NCI-H524 treated with DMSO at 0.1 percent for 48 hours (cell line): Measurements from ENCODE around the gene ATXN1.
"Not testable (repeated sequence)": the region's sequence is repeated elsewhere in the genome, so short reads cannot be mapped to it uniquely, and the experiment has no call there.

Experiments used
- DNase-seq: peaks from one replicate; lab custom pipeline; 2025; lab: John Stamatoyannopoulos, UW

Gene ATXN1

DNA sequence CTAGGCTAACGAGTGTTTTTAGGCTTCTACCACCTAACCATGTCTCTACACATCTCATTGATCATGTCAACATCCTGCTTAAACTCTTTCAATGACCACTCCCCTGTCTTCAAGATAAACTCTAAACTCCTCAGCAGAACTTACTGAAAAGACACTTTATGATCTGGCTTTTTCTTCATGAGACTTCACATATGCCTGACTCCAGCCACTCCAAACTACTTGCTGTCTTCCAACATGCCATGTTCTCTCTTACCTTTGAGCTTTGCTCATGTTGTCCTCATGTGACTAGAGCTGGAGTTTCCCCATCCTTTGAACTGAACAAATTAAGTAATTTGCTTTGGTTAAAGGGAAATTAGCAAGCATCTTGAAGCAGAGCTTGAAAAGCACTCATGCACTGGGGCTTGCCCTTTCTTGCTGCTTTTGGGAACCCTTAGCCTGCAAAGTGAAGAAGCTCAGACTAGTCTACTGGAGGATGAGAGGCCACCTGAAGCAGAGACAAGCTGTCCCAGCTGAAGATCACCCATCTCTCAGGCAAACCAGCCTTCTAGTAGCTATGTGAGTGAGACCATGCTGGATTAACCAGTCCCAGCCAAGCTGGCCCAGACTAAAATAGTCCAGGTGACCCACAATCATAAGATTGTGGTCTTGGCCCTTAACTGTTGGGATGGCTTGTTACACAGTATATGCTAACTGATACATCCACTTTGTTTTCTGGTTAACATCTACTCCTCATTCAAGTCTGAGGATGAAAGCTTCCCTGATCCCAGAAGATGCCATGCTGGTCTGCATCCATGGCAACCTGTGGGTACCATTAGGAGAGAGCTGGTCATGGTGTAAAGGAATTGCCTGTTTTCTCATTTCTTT, 287.1 kb downstream of the ATXN1 start:
- no peak for DNase-seq

DNA sequence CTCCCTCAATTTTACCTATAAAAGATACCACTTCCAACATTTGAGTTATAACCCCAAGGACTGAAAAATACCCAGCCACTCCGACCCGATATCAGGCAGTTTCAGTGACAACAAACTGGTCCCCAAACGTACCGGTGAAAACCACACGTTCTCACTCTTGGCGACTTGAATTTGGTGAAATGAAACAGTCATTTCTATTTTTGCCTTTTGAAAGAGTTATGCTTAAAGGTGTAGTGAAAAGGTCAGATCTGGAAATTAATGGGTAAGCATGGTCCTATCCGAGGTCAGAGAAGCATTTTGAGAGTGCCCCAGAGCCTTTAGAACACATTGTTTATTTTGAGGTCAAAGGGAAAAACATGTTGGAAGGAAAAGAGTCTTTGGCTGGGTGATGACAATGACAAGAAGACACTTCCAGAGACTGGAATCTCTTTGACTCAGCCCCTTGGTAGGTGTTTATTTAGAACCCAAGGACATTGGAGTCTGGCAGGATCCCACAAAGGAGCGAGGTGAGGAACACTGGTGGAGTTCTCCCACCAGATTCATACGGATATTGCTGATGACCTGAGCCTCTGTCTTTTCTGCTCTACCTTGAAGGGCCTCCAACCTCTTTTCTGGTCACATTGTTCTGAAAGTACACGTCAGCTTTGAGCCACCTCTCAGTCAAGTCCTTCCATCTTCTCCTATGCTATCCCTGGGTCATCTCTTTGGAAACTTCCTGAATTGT, 287.9 kb downstream of the ATXN1 start:
- no peak for DNase-seq

DNA sequence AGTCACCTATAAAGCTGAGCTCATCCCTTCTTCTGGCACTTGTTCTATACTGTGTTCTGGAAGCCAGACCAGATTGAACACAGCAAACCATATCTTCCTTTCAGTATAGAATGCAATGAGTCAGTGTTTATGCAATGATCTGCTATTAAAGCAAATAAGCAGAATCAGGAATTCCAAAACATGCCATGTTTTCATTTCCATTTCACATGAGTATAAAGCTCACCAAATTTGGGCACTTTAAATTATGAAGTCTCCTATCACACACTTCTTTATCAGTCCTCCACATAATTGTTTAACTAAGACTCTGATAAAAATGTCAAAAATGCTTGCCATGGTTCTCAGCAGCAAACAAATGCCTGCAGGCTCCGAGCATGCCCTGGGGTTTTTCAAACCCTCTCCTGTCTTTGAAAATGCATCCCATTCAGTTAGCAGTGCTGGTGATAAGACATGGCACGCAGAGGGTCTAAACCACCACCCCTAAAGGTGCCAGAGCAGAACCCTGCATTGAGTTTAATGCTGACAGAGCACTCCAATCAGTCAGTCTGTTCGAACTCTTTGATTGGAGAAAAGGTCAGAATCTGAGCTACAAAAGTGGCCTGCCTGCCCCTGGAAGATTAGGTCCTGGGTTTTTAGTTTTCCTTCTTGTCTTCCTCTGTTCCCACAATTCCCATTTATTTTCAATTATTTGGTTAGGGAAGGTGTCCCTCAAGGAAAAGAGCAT, 288.8 kb downstream of the ATXN1 start:
- no peak for DNase-seq

DNA sequence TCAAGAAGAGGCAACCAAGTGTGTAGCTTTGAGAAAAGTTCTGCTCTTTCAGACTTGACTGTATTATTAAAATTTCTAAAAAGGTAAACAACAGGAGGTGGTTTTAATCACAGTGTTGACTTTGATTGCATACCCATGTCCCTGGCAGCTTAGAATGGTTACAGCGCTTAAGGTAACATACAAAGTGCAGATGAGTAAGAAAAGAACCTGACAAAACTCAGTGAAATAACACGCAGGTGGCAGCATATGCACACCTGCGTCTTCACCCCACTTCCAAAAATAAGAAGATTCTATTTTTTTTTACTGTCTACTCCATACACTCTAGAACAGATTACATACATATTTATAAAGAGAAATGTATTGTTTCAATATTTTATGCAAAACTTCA, 289.4 kb downstream of the ATXN1 start:
- no peak for DNase-seq

DNA sequence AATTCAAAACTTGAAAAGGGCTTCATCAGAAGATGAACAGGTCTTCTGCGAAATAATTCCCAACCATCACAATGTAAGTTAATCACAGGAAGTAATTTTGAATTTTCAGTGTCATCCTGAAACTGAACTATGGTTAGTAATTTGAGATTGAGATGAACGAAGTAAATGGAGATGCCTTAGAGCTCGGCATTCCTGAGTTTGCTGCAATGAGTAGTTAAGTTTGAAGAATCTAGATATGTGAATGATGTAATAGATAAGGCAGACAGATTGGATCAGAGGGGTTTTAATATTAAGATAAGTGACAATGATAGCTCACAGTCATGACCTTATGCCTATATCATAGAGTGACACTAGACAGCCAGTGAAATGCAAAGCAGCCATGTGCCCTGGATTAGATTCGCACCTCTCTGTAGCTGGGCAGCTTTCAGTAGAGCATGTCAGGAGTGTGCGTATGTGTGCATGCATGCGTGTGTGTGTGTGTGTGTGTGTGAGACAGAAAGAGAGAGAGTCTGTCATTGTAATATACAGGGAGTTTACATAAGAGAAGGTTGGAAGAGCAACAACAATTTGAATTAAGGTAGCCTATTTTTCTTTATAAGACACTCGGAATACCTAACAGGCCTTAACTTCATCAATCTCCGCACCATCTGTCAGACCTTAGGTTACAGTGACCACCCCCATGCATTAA, 289.9 kb downstream of the ATXN1 start:
- DNase-seq: peak; percentile 60

DNA sequence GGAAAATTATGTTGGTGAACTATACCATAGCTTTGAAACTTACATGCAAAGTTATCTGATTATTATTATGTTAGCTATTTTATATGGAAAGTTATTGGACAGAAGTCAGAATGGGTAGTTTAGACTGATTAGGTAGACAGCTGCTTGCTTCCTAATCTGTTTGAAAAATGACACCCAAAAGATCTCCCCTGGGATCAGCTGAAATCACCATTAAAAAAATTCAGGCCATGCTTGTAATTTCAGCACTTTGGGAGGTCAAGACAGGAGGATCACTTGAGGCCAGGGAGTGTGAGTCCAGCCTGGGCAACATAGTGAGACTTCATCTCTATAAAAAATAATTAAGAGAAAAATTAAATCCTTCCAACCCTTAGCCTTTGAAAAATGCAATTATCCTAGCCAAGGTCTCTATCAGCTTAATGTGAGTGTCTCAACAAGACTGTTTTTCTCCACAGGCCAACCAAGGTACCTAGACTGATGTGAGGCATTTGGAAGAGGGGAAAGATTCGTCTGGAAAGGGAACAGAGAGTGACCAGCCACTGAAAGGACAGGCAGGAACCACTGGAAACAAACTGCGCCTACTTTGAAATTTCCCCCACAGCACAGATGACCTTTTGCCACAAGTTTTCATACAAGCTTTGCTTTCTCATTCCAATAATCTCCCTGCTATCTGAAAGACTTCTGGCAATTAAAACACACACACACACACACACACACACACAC, 290.6 kb downstream of the ATXN1 start:
- peak; percentile 49 for DNase-seq

DNA sequence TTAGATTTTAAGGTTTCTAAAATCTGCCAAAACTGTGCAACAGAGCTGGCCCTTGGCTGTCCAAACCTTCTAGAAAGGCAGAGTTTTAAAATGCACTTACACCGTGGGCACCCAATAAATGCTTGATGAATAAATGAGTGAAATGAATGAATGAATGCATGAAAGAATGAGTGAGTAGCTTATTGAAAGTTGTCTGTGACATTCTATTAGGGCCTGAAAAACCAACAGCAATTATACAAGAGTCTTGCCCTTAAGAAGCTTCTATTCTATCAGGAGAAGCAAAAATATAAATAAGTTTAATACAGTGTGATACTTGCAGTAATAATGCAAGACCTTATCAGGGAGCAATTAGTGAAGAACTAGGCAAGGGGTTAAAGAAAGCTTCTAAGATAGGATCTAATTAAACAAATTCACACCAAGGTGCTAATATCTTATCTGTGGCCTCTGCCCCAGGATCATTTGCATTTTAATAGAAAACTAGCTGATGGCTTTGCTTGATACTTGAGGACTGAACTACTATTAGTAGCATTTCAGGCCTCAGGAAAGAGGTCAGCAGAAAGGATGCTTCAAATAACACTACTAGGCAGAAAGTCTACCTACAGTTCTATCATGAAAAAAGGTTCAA, 292.2 kb downstream of the ATXN1 start:
- no peak for DNase-seq

DNA sequence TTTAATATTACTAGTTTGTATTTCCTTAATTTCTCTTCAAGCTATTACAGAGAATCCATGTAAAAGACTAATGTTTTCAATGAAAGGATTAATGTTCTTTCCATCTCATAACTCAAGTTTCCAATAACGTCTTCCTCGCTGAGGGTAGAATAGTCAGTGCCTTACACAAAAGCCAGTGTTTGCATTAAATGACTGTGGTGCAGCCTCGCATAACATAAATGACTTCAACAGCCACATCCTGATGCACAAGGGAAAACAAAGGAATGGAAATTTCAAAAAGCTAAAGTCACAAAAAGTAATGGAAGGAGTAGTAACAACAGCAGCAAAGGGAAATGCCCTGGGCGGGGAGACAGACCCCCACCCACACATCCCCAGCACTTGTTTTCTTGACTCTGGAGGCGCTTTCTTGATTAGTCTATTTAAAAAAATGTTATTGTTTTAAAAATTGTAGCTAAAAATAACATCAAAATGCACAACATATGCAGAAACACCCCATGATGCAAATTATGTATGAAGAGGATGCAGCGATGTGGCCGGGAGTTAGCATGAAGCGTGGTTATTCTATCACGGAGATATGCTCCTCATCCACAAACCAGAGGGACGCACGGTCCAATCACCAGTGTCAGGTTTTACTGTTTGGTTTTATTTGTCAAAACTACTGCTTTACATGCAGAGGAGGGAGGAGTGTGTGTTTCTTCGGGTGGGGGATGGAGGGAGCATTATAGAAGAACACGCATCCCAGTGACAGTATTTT, 294.3 kb downstream of the ATXN1 start:
- DNase-seq: no peak

DNA sequence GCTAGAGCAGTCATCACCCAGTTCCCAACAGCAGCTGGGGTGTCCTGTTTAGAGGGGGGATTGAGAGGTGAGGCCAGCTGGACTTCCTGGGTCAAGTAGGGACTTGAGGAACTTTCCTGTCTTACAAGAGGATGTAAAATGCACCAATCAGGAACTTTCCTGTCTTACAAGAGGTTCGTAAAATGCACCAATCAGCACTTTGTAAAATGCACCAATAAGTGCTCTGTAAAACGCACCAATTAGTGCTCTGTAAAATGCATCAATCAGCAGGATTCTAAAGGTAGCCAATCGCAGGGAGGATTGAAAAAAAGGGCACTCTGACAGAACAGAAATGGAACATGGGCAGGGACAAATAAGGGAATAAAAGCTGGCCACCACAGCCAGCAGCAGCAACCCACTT, 297.2 kb downstream of the ATXN1 start:
- no peak for DNase-seq

DNA sequence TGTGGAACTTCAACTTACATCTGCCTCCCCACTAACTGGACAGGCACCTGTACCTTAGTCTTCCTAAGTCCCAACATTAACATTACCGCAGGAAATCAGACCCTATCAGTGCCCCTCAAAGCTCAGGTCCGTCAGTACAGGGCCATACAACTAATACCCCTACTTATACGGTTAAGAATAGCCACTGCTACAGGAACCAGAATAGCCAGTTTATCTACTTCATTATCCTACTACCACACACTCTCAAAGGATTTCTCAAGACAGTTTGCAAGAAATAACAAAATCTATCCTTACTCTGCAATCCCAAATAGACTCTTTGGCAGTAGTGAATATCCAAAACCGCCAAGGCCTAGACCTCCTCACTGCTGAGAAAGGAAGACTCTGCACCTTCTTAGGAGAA, 298.0 kb downstream of the ATXN1 start:
- not testable (repeated sequence) for DNase-seq

DNA sequence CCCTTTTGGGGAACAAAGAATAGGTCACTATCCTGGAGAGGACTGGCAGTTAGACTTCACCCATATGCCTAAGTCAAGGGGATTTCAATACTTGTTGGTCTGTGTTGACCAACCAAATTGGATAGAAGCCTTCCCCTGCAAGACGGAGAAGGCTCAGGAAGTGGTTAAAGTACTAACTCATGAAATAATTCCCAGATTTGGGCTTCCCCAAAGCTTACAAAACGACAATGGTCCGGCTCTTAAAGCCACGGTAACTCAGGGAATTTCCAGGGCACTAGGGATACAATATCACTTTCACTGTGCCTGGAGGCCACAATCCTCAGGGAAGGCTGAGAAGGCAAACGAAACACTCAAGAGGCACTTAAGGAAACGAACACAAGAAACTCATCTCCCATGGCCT, 299.8 kb downstream of the ATXN1 start:
- DNase-seq: no peak

DNA sequence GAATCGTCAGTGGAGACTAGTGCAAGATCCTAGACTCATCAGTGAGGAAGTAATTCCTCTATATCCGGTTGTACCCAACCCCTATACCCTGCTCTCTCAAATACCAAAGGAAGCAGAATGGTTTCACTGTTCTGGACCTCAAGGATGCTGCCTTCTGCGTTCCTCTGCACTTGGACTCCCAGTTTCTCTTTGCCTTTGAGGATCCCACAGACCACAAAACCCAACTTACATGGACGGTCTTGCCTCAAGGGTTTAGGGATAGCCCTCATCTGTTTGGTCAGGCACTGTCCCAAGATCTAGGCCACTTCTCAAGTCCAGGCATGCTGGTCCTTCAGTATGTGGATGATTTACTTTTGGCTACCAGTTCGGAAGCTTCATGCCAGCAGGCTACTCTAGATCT, 301.8 kb downstream of the ATXN1 start:
- DNase-seq: not testable (repeated sequence)

DNA sequence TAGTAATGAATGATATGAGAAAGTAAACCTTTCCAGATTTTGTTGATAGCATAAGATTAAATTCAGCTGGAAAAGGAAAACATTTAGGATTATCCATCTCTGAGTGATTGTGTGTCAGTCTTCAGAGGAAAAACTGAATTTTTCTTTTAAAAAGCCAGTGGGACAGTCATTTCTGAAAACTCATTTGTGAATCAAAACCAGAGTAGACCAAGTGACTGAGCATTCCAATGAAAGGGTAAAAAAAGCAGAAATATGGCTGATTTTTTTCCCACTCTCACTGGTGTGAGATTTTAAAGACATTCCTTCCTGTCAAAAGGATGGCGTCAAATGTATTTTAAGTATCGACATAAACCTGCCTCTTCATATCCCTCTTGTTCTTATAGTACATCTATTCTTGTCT, 308.9 kb downstream of the ATXN1 start:
- no peak for DNase-seq

DNA sequence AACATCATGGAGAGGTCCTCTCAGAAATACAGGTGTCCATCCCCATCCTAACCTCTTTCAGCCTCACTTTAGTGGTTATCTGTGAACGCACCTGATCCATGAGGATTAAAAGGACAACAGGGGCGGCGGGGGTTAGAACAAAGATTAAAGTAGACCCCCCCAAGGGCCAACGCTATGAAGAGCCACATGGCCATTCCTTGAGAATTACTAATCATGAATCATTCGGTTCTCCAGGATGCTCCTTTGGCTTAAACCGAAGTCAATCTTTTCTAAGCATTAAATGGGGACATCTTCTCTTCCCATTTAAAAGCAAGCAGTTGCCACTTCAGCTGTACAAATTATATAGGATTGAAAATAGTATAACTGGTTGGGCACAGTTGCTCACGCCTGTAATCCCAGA, 310.4 kb downstream of the ATXN1 start:
- DNase-seq: no peak

DNA sequence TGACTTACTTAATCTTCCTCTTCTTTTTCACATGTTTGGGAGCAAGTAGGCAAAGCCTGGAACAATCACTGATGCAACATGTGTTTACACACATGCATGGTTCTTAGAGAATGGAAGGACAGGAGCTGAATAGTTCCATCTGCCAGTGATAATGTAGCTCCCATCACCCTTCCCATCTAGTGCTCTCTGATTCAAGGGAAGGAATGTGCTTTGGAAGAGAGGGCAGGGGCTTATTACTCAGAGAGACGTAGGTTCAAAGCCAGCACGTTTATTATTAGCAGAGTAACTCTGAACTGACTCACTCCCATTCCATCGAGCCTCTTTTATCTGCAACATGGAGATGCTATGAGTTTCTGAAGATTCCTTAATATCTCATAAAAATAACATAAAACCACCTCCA, 311.0 kb downstream of the ATXN1 start:
- DNase-seq: no peak

DNA sequence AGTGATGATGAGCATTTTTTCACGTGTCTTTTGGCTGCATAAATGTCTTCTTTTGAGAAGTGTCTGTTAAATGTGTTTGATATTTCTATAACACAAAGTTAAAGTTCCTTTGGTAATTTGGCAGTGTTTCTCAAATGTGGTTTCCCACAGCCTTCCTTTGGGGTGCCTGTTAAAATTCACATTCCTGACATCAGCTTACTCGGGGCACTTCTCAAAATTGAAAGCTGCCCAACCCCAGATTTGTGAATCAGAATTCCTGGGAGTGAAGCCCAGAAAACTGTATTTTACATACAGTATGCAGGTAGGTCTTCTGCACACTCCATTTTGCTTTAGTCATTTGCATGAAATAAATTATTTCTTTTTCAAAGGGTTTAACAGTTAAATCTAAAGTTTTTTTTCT, 315.0 kb downstream of the ATXN1 start:
- no peak for DNase-seq

DNA sequence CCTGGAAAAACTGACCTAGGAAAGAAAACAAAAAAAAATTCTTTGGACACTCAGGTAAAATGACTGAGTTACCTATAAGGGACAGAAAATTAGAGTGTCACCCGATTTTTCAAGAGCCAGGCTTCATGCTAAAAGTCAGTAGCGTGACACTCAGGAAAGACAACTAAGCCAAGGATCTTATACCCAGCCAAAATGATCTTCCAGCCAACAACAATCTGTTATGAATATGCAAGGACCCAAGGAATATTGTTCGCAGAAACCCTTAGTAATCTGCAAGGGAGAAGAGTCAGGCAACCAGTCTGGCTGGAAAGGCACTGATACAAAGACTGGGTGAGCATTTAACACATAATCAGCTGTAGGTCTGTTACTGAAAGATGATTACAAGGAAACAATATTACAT, 319.2 kb downstream of the ATXN1 start:
- DNase-seq: no peak

DNA sequence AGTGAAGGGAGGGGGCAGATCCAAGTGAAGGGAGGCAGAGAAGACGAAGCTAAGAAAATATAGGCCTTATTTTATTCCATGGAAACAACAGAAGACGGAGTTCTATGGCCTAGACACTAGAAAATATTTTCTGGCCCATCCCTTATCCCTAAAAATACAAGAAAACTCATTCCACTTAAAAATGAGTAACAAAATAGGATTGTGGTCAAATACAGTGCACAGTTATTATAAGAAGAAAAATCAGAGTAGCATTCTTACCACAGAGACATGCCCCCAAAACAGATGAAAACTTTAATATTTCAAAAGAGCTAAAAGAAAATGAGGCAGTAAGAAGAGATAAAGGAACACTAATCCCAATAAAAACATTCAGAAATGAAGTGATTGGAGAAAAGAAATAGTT, 320.0 kb downstream of the ATXN1 start:
- no peak for DNase-seq

DNA sequence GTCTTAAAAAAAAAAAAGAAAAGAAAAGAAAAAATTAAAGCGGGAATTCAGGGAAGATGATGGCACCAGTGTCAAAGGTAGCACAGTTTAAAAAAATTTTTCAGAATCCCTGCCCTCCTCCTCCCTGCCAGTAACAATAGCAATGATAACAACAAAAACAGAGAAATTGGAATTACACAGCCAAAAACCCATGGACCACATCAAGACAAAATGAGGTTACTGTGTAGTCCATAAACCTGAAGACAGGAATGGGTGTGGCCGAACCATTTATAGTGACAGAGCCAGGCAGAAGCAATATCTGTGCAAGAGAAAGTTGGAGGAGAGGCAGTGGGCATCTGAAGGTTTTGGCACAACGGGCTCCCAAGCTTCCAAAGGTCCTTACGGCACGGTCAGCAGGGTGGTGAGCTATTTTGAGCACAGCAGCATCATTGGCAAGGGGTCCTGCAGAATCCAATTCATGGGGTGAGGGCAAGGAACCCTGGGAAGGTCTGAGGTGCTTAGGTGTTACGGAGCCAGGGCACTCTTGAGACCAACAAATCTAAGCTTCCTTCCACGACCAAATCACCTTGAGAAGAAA, 320.5 kb downstream of the ATXN1 start:
- DNase-seq: no peak
